Parathyroid adenoma (tissue), 2 donors: Measurements from ENCODE around the gene TRAPPC1.

Experiments
- H2AFZ ChIP-seq: fragments of 300-600 bp; sonication (generic); one replicate; pipeline ENCODE4 v1.7.0; 2017; ENCODE audit warnings: antibody characterized with exemption, mild to moderate bottlenecking
- H3K27ac ChIP-seq: fragments of 300-600 bp; sonication (generic); one replicate; pipeline ENCODE4 v1.7.0; 2017
- H3K27me3 ChIP-seq: fragments of 300-600 bp; sonication (generic); one replicate; pipeline ENCODE4 v1.7.0; 2017; ENCODE audit warnings: low read length; ENCODE audit not compliant: control insufficient read depth, insufficient read depth
- H3K36me3 ChIP-seq: fragments of 300-600 bp; sonication (generic); one replicate; pipeline ENCODE4 v1.7.0; 2017; ENCODE audit warnings: low read length; ENCODE audit not compliant: control insufficient read depth, insufficient read depth
- H3K4me1 ChIP-seq: fragments of 300-600 bp; sonication (generic); one replicate; pipeline ENCODE4 v1.7.0; 2017; ENCODE audit warnings: control low read depth
- H3K4me2 ChIP-seq: fragments of 300-600 bp; sonication (generic); one replicate; pipeline ENCODE4 v1.7.0; 2017; ENCODE audit warnings: low read length
- H3K4me3 ChIP-seq: fragments of 300-600 bp; sonication (generic); one replicate; pipeline ENCODE4 v1.7.0; 2017; ENCODE audit warnings: low read depth, low read length
- H3K79me2 ChIP-seq: fragments of 300-600 bp; sonication (generic); one replicate; pipeline ENCODE4 v1.7.0; 2017; ENCODE audit warnings: control low read depth
- H3K9ac ChIP-seq: fragments of 300-600 bp; sonication (generic); one replicate; pipeline ENCODE4 v1.7.0; 2017; ENCODE audit warnings: mild to moderate bottlenecking
- H3K9me3 ChIP-seq: fragments of 300-600 bp; sonication (generic); one replicate; pipeline ENCODE4 v1.7.0; 2017; ENCODE audit warnings: low read length; ENCODE audit not compliant: control insufficient read depth
- CTCF ChIP-seq: fragments of 300-600 bp; sonication (generic); IDR thresholded peaks from one replicate; pipeline ENCODE4 v1.7.0; 2017; ENCODE audit warnings: antibody characterized with exemption, mild to moderate bottlenecking
- donor health status: primary hyperparathyroidism.

Gene TRAPPC1

DNA sequence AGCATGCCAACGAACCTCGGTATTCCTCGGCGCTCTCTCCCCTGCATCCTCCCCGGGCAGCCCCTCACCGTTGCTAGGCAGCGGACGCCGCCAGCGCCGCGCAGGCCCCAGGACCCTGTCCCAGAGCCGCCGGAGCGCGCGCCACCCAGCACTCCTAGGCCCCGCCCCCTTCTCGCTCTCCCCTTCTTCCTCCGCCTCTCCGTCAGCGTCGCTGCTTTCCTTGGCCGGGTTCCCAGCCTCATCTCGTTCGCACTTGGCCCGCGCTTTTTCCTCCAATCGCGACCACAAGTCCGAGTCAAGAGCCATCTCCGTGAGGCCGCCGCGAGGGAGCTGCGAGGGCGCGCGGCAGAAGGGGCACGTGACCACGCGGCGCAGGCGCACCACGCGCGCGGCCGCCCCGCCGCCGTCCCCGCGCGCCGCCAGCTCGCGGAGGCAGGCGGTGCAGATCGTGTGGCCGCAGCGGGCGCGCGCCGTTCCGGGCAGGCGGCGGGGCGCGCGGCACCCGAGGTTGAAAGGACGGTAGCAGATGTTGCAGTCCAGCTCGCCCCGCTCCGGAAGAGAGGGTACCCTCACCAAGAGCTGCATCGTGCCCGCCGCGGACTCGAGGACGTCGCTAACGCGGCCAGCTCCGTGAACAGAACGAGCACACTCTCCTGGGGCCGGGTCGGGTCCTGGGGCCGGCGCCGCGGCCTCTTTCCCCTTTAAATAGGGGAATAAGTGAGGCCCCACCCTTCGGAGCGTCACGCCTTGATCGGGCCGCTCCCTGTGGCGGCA, 15.9 kb downstream of the TRAPPC1 start, which contains the start of gene RNF227:
TSS of gene RNF227 (minus strand) at position 679 of the 774 bp plus-strand sequence. CDS start at position 585, 94 bp downstream.
- Histone ChIP-seq H3K27ac (peak within 1 kb of the TSS; percentile 81), H2AFZ (peak within 1 kb of the TSS; percentile 86), H3K4me3 (peak within 1 kb of the TSS; percentile 79), H3K27me3 (no peaks in the 10 kb centered on the region), H3K9me3 (no peaks in the 10 kb centered on the region), H3K36me3 (no peaks in the 10 kb centered on the region), H3K4me2 (peak within 1 kb of the TSS; percentile 94), H3K4me1 (peaks cover 5% of the 10 kb centered on the region), H3K9ac (peak within 1 kb of the TSS; percentile 55), H3K79me2 (no peaks in the 10 kb centered on the region)
- TF ChIP-seq CTCF, result no peak

DNA sequence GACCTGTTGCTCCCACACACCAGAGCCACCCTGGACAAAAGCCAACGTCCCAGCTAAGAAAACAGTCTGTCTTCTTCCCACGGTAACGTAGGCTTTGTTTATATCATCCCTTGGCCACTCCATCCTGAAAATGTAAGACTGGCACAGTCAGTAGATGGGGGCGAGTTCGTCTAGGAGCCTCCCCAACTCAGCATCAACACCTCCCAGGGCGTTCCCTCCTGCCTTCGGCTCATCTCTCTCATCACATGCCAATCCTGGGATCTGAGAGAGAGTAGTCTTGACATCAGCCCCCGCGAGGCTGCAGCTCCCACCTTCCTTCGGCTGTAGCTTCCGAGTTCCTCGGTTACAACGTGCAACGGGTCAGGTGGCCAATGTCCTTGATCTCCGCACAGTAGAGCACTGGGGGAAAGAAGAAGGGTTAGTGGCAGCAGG, 16.6 kb downstream of the TRAPPC1 start:
- H3K79me2 ChIP-seq, result no peaks in the 10 kb centered on the region
- peak overlapping the region; percentile 83 for H2AFZ ChIP-seq
- peak overlapping the region; percentile 90 for H3K4me2 ChIP-seq
- H3K4me3 ChIP-seq, result peak overlapping the region; percentile 68
- TF ChIP-seq CTCF, result no peak
- no peaks in the 10 kb centered on the region for H3K9me3 ChIP-seq
- H3K36me3 ChIP-seq, result no peaks in the 10 kb centered on the region
- H3K27me3 ChIP-seq, result no peaks in the 10 kb centered on the region
- no peak overlapping the region for H3K9ac ChIP-seq
- peaks cover 5% of the 10 kb centered on the region for H3K4me1 ChIP-seq
- peak overlapping the region; percentile 81 for H3K27ac ChIP-seq

DNA sequence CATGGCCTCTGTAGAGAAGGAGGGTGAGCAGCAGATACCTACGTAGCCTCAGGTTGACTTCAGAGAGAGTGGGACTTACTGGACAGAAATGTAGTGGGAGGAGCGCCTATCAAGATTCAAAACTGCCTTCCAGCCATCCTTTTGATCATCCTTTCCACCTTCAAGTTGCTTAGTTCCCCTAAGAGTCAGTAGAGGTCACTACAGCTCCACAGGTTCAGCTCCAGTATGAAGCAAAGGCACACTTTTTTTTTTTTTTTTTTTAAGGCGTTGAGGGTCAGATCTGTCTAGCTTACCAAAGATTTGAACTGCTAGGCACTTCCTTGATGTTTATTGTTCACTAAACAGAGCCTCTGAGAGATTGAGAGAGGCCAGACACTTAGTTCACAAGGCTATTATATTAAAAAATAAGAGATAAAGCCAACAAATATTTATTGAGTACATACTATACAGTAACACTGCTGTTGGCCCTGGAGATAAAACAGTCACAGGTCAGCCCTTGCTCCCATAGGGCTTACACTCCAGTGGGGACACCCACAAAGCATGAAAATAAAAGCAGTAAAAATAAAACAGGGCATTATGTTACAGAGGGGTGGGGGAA, 18.7 kb downstream of the TRAPPC1 start:
- Histone ChIP-seq H3K4me1 (peaks cover 5% of the 10 kb centered on the region), H3K9ac (no peak overlapping the region), H3K27ac (no peak overlapping the region), H3K4me3 (no peak overlapping the region), H3K36me3 (no peaks in the 10 kb centered on the region), H3K9me3 (no peaks in the 10 kb centered on the region), H2AFZ (no peak overlapping the region), H3K79me2 (no peaks in the 10 kb centered on the region), H3K4me2 (no peak overlapping the region), H3K27me3 (no peaks in the 10 kb centered on the region)
- peak; percentile 75 for TF ChIP-seq CTCF

DNA sequence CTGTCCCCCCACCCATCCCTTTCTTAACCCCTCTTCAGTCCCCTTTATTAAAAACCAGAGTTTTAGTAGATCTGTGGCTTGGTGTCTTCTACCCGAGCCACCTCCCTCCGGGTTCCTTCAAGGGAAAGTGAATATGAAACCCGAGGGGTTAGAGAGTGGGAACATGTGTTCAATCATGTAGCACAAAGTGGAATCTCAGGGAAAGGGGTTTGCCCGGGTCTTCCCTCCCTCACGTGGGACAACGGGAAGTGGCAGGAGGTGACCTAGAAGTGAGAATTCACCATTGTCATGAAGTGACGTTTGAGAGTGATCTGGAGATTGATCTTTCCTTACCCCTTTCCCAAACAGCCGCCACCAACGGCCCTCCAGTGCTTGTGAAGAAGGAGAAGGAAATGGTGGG, 20.6 kb downstream of the TRAPPC1 start:
- Histone ChIP-seq H3K27me3 (no peaks in the 10 kb centered on the region), H3K27ac (no peak overlapping the region), H3K79me2 (no peaks in the 10 kb centered on the region), H3K4me3 (no peak overlapping the region), H3K4me1 (peaks cover 5% of the 10 kb centered on the region), H3K9me3 (no peaks in the 10 kb centered on the region), H2AFZ (no peak overlapping the region), H3K9ac (no peak overlapping the region), H3K4me2 (no peak overlapping the region), H3K36me3 (no peaks in the 10 kb centered on the region)
- TF ChIP-seq CTCF, result no peak
